Neural progenitor cell (in vitro differentiated cells): ENCODE measurements around the gene ARHGAP45.

Experiments
- EZH2phosphoT487 ChIP-seq: fragments of 200-600 bp; sonication (generic); IDR thresholded peaks from 2 replicates; pipeline ENCODE4 v1.6.1; 2017; ENCODE audit warnings: antibody characterized with exemption
- TF ChIP-seq, protein P1 (sequence below): fragments of 200-600 bp; sonication (generic); IDR thresholded peaks from 2 replicates; pipeline ENCODE4 v1.5.1; 2017; ENCODE audit warnings: antibody characterized with exemption, mild to moderate bottlenecking

DNA sequence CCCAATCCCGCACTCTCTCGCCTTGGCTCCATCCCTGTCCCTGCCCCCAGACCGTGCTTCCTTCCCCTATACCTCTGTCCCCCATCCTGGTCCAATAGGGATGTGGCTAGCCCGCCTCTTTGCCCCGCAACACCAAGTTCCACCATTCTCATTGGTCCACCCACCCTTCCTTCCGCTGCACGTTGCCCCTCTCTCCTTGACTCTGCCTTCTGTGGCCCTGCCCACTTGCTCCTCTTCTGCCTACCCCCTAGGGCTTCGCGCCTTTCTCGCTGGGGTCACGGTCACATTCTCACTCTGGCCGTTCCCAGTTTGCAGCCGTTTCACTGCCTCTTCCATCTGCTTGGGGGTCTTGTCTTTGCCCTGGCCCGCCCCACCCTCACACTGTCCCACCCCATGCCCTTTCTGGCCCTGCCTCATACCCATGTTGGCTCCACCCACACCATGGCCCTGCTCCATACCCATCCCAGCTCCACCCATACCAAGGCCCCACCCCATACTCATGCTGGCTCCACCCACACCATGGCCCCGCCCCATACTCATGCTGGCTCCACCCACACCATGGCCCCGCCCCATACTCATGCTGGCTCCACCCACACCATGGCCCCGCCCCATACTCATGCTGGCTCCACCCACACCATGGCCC, 4.5 kb upstream of the ARHGAP45 start:
- TF ChIP-seq, protein P1, sequence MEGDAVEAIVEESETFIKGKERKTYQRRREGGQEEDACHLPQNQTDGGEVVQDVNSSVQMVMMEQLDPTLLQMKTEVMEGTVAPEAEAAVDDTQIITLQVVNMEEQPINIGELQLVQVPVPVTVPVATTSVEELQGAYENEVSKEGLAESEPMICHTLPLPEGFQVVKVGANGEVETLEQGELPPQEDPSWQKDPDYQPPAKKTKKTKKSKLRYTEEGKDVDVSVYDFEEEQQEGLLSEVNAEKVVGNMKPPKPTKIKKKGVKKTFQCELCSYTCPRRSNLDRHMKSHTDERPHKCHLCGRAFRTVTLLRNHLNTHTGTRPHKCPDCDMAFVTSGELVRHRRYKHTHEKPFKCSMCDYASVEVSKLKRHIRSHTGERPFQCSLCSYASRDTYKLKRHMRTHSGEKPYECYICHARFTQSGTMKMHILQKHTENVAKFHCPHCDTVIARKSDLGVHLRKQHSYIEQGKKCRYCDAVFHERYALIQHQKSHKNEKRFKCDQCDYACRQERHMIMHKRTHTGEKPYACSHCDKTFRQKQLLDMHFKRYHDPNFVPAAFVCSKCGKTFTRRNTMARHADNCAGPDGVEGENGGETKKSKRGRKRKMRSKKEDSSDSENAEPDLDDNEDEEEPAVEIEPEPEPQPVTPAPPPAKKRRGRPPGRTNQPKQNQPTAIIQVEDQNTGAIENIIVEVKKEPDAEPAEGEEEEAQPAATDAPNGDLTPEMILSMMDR, result no peak
- TF ChIP-seq EZH2phosphoT487, result no peak
